Amniotic stem cell (primary cell): ENCODE results near the gene FUBP1.
"Not testable (repeated sequence)": the region's sequence is repeated elsewhere in the genome, so short reads cannot be mapped to it uniquely, and the experiment has no call there.

Experiments
- DNase-seq: peaks from one replicate; lab custom pipeline; 2025; lab: John Stamatoyannopoulos, UW

Gene FUBP1, protein sequence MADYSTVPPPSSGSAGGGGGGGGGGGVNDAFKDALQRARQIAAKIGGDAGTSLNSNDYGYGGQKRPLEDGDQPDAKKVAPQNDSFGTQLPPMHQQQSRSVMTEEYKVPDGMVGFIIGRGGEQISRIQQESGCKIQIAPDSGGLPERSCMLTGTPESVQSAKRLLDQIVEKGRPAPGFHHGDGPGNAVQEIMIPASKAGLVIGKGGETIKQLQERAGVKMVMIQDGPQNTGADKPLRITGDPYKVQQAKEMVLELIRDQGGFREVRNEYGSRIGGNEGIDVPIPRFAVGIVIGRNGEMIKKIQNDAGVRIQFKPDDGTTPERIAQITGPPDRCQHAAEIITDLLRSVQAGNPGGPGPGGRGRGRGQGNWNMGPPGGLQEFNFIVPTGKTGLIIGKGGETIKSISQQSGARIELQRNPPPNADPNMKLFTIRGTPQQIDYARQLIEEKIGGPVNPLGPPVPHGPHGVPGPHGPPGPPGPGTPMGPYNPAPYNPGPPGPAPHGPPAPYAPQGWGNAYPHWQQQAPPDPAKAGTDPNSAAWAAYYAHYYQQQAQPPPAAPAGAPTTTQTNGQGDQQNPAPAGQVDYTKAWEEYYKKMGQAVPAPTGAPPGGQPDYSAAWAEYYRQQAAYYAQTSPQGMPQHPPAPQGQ

DNA sequence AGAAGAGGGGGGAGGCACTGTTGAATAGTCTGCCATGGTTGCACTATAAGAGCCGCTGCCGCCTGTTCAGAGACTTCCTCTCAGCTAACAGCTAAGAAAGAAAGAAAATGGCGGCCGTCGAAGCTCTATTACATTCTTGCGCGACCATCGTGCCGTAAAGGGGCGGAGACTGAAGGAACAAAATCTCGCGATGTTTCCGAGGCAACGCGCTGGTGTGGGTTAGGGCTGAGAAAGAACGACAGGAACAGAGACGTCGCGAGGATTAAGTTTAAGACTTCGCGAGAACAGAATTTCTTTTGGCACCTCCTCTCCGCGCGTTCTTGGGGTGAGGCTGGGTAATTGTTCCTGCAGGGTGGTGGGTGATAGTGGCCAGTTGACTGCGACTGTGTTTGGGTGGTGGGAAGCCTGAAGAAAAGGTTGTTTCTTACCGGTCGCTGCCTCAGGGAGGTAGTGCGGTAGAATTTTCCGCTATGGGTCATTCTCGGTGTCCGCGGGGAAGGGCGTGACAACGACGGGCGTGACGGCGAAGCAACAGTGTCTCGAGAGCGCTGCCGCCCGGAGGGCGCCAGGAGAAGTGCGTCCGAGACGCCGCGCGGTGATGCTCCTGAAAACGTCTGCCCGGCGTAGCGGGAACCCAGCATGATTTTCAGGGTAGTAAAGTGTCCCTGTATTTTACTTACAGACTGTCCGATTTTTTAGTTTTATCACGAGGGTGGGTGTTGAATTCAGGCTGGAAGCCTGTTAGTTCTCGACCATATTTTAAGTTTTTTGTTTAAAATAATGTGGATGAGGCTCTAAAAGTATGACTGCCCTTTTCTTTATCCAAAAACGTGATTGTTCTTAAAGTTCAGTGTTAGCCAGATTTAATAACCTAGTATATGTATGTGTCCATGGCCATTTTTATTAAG lies at the start of gene FUBP1:
FUBP1 (minus strand) TSS at position 104 of the 908 bp plus-strand sequence; CDS start at position 36, 68 bp downstream.
- peak; percentile 98 for DNase-seq

GRCh38 chr1:78021134-78021533 lies 42.3 kb upstream of the FUBP1 start:
- not testable (repeated sequence) for DNase-seq

GRCh38 chr1:78019024-78019423 lies 40.2 kb upstream of the FUBP1 start:
- DNase-seq: no peak

DNA sequence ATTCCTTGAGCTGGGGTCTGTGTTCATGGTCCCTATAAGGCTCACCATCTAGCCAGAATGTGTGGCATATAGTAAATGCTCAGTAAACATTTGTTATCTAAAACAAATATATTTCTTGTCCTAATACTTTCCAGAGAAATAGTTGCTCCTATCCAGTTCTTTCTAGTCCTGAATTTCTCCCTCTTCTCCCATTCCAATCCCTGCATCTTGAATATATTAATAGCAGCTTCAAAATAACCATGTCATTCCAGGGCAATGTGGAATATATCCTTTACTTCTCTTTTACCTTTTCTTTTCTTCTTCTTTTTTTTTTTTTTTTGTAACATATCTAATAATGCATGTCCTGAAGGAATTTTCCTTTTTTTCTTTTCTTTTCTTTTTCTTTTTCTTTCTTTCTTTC lies 36.3 kb upstream of the FUBP1 start:
- DNase-seq: no peak

GRCh38 chr1:78011050-78011449 lies 32.2 kb upstream of the FUBP1 start:
- no peak for DNase-seq

DNA sequence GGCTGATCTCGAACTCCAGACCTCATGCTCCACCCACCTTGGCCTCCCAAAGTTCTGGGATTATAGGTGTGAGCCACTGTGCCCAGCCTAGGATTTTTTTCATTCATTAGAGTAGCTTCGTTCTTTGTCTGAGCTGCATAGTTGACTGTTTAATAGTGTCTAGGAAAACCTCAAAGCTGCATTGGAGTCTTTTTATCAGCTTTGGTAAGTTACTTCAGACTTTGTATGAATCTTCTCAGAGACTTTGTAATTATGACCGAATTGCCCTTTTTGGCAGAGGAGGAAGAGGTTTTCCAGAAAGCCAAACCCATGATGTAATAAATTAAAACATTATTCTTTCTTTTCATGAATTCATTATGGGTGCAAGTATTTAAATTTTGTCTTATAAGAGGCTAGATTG lies 31.0 kb upstream of the FUBP1 start:
- no peak for DNase-seq

DNA sequence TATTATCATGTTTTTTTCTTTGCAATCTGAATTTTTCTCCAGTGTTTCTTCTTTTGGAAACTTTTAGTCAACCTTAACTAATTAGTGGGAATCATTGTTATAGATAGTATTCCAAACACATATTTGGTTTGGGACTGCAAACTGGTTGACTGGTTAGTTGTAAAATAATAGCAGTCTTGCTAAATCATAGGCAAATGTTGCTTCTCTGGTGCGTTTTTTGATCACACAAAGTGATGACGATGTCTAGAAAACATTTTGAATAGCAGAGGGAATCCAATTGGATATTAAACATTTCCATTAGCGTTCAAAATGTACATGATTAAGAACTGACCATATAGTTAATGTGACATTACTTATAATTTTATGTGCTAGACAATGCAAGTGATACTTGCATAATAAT lies 30.4 kb upstream of the FUBP1 start:
- no peak for DNase-seq

GRCh38 chr1:78007677-78008341 lies 28.9 kb upstream of the FUBP1 start:
- DNase-seq: no peak

DNA sequence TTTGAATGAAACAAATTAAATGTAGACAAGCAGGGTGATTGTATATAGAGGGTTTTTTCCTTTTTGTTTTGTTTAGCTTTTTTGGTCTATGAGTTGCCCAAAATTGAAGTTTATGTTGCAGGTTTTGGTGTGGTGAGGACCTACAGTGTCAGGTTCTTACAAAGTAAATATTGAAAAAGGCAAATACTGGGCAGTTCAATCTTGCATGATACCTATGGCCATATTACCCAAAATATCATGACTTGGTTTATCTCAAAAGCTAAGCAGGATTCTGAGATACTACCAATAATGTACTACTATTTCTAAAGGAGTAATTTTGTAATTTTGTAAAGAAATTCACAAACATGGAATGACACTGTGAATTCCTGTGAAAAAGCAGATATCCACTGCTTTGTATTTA lies 27.6 kb upstream of the FUBP1 start:
- no peak for DNase-seq

- DNase-seq: peak; percentile 90
Observed at GRCh38 chr1:78005755-78006154, 26.9 kb upstream of the FUBP1 start.

DNA sequence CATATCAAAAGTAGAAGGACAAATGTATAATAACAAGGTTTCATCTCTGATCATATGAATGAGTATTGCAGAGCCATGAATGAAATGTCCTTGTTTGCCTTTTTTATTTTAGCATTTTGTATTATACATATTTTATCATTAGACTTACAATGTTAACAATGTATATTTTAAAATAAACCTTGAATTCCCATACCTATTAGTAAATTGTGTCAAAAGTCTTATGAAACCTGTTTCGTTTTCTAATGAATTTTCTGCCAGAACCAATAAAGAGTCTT lies 26.5 kb upstream of the FUBP1 start:
- no peak for DNase-seq

DNA sequence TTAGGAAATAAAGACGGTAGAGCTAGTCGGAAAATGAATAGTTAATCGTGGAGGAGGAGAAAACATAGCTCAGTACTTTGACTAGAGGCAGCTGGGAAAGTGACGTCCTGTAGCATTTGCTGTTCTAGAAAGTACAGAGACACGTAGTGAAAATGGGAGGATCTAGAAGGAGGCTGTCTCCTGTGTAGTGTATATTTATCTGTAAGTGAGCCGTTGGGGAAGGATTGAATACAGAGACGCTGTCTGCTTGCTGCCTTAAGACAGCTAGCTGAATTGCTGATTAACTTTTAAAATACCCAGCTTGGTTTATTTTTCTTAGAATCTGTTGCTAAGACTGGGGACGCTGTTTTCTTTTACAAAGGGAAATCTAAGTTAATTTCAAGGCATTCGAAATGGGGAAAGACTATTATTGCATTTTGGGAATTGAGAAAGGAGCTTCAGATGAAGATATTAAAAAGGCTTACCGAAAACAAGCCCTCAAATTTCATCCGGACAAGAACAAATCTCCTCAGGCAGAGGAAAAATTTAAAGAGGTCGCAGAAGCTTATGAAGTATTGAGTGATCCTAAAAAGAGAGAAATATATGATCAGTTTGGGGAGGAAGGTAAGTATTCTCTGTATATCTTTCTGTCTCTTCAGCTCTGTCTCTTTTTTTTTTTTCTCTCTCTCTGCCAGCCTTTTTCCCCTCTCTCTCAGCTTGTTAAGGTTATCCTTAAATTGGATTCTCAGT lies 26.0 kb upstream of the FUBP1 start, which contains the start of gene DNAJB4:
DNAJB4 (plus strand) TSS at position 221 of the 729 bp plus-strand sequence; CDS start at position 393, 172 bp downstream.
- peak; percentile 91 for DNase-seq

DNA sequence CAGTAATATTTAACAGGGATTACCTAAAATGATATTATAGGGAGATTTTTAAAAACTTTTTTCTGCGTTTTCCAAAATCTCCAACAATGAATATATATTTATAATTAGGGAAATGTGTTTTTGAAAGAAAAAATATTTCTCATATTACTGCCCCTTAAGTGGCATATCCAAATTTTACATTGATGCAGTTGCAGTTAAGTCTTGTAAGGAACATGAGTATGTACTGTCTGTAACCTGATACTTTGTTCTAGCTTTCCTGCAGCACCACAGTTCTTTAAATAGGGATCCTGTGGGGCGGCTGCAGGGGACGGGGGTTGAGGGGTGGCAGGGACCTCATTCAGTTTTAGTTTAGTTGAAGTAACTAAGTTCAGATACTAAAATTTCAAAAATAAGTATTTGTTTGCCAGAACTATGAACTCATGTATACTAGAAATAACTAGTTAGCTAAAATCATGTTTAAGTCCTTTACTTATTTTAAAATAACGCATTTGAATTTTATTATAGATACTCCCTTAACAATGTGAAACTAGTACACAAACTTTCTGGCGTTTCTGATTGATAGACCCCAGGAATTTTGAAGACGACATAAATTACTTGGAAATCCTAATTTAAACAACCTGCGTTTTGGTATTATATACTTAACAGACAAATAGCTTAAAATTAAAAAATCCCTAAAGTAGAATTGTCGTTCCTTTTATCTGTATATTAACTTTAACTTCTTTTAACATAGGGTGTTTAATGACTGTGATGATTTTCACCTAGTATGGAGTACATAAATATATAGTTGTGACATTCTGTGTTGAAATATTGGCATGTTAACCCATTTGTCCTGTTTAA lies 25.2 kb upstream of the FUBP1 start:
- peak; percentile 34 for DNase-seq

DNA sequence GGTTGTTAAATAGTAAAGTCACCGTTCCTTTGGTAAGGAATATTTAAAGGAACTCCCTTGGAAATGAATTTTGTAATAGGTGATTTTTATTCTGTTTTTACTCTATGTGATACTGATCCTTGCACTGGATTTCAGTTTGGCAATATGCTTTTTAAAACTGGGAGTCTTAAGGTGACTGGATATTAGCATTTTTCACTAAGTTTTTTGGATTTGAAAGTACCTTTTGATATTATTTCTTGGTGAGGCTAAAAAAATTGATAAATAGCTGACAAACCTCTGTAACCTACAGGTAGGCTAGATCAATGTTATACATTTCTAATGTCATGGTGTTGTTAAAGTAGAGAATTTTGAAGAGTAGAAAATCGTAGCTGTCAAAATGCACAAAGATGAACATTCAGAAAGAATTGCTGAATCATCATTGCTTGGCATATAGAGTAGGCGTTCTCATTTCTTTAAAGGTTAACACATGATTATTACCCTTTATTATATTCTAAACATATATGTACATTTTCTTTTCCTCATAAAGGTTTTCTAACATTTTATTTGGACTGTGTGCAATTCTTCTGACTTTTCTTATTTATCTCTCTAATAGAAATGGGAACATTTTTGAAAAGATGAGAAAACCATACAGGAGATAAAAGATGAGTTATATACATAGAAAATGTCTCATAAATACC lies 24.3 kb upstream of the FUBP1 start:
- DNase-seq: no peak

GRCh38 chr1:78000536-78000935 lies 21.7 kb upstream of the FUBP1 start:
- DNase-seq: not testable (repeated sequence)

DNA sequence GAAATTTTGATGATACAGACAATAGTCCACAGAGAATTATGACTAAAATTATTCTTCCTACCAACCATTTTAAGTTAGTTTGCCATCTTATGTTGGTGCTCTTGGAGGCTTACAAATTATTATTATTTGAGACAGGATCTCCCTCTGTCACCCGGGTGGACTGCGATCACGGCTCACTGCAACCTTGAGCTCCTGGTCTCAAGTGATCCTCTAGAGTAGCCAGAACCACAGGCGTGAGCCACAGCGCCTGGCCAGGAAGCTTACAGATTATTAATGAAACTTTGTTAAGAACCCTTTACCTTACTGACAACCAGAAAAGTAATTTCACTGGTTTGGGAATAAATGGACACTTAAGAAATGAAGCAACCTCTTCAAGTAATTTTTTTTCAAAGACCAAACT lies 17.9 kb upstream of the FUBP1 start:
- DNase-seq: no peak

DNA sequence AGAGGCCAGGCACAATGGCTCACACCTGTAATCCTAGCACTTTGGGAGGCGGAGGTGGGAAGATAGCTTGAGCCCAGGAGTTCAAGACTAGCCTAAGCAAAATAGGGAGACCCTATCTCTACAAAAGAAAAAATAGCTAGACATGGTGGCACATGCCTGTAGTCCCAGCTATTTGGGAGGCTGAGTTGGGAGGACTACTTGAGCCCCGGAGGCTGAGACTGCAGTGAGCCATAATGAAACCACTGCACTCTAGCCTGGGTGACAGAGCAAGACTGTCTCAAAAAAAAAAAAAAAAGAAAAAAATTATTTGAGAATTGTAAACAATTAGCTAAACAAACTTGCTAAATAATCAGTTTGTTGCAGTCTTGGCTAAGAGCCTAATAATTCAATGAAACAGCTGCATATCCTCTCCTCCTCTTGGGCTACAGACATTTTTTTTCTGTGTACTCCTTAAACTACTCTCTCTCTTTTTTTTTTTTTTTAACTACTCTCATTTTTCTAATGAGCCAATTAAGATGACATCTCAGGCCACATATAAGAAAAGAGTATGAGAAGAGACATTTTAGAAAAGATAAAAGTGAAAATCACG lies 15.3 kb upstream of the FUBP1 start:
- DNase-seq: no peak

DNA sequence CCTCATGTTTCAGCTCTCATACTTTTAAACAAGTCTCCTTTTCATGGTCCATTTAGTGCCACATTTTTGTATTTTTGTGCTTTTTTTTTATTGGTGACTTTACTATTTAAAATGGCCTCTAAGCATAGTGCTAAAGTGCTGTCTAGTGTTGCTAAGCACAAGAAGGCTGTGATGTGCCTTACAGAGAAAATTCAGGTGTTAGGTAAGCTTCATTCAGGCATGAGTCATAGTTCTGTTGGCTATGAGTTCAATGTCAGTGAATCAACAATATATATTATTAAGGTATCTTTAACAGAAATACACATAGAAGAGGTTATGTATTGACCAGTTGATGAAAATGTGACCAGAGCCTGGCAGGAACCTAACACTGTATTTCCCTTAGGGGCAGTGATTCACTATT lies 12.8 kb upstream of the FUBP1 start:
- DNase-seq: no peak

- no peak for DNase-seq
Observed at GRCh38 chr1:77990629-77991204, 11.8 kb upstream of the FUBP1 start.
